Right renal cortex interstitium (tissue), 3 donors: ENCODE measurements around the gene ZNF33A. TPM values are rescaled to one million over a fixed set of nuclear protein-coding genes. Genes with fewer than 3 reads are reported as not detected.
"Not testable (repeated sequence)": the region's sequence is repeated elsewhere in the genome, so short reads cannot be mapped to it uniquely, and the experiment has no call there.

ENCODE experiments used
- DNase-seq, 3 donors: peaks; one replicate each; pipeline ENCODE4 v3.0.0-alpha.2; 2013; ENCODE audit warnings: low read depth in 3 of 3, low spot score in 2 of 3
- polyA plus RNA-seq, 3 donors: library from polyadenylated mRNA; unstranded; fragments of 120-200 nt; gene quantifications; one replicate each; pipeline ENCODE4 v1.2.1, GENCODE V29; 2013; ENCODE audit not compliant: insufficient read length in 3 of 3

The ZNF33A gene
- polyA plus RNA-seq = 10 to 100 TPM; 46.3 to 53.0 (median 50.1) TPM

- DNase-seq = peak; percentile 81 to 85 (median 85)
These were observed at the start of gene ZNF33A for GRCh38 chr10:38010119-38010903. ZNF33A (plus strand) TSS chr10:38010675; CDS start chr10:38012342, 1,667 bp downstream.

- no peak for DNase-seq
These were observed 45.5 kb upstream of the ZNF33A start for GRCh38 chr10:37965006-37965405.

- no peak for DNase-seq
These were observed 38.1 kb upstream of the ZNF33A start for GRCh38 chr10:37972396-37972795.

GRCh38 chr10:37975401-37975991 is 35.0 kb upstream of the ZNF33A start:
- peak; percentile 16 to 30 (median 25) for DNase-seq

- peak; percentile 97 to 99 (median 98) for DNase-seq
These were observed 34.2 kb upstream of the ZNF33A start, which contains the start of gene ZNF25 for GRCh38 chr10:37976091-37976879. ZNF25 (minus strand) TSS chr10:37976647; CDS start chr10:37971722, 4,925 bp downstream.

- no peak for DNase-seq
These were observed 33.6 kb upstream of the ZNF33A start for GRCh38 chr10:37976880-37977203.

GRCh38 chr10:37991655-37992054 is 18.8 kb upstream of the ZNF33A start:
- DNase-seq = no peak

GRCh38 chr10:37992083-37992482 is 18.4 kb upstream of the ZNF33A start:
- no peak for DNase-seq

GRCh38 chr10:37998920-37999319 is 11.6 kb upstream of the ZNF33A start:
- DNase-seq = not testable (repeated sequence)

- DNase-seq = not testable (repeated sequence)
These were observed 10.0 kb upstream of the ZNF33A start for GRCh38 chr10:38000474-38000873.

GRCh38 chr10:38003026-38003425 is 7.4 kb upstream of the ZNF33A start:
- no peak for DNase-seq

- DNase-seq = no peak
These were observed 6.9 kb upstream of the ZNF33A start for GRCh38 chr10:38003588-38003987.

- DNase-seq = no peak
These were observed 2.9 kb upstream of the ZNF33A start for GRCh38 chr10:38007551-38007950.

GRCh38 chr10:38007991-38008390 is 2.5 kb upstream of the ZNF33A start:
- no peak for DNase-seq

- DNase-seq = no peak
These were observed 5.9 kb downstream of the ZNF33A start for GRCh38 chr10:38016354-38016753.

- not testable (repeated sequence) for DNase-seq
These were observed 8.6 kb downstream of the ZNF33A start for GRCh38 chr10:38019124-38019523.

GRCh38 chr10:38025283-38025682 is 14.8 kb downstream of the ZNF33A start:
- no peak for DNase-seq

- DNase-seq = no peak
These were observed 17.5 kb downstream of the ZNF33A start for GRCh38 chr10:38027986-38028385.

- no peak for DNase-seq
These were observed 22.4 kb downstream of the ZNF33A start for GRCh38 chr10:38032886-38033285.

GRCh38 chr10:38038107-38038931 is 27.8 kb downstream of the ZNF33A start:
- no peak for DNase-seq

GRCh38 chr10:38038932-38039245 is 28.4 kb downstream of the ZNF33A start:
- no peak for DNase-seq
